RPMI8226 (cell line): ENCODE data around the gene ANXA3.
"Not testable (repeated sequence)": the region's sequence is repeated elsewhere in the genome, so short reads cannot be mapped to it uniquely, and the experiment has no call there.

Experiments used
- DNase-seq: peaks from one replicate; pipeline ENCODE4 v3.0.0-alpha.2; 2015

Gene ANXA3

GRCh38 chr4:78551420-78552351 is at the start of gene ANXA3:
Gene ANXA3 (plus strand): TSS chr4:78551770. CDS start chr4:78554474, 2,704 bp downstream.
- peak; percentile 12 for DNase-seq

DNA sequence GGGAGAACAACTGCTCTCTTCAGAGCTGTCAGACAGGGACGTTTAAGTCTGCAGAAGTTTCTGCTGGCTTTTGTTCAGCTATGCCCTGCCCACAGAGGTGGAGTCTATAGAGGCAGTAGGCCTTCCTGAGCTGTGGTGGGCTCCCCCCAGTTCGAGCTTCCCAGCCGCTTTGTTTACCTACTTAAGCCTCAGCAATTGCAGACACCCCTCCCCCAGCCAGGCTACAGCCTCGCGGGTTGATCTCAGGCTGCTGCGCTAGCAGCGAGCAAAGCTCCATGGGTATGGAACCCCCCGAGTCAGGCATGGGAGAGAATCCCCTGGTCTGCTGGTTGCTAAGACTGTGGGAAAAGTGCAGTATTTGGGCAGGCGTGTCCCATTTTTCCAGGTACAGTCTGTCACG is 45.3 kb upstream of the ANXA3 start:
- DNase-seq = not testable (repeated sequence)

- no peak for DNase-seq
Measured at GRCh38 chr4:78509043-78509442, 42.5 kb upstream of the ANXA3 start.

DNA sequence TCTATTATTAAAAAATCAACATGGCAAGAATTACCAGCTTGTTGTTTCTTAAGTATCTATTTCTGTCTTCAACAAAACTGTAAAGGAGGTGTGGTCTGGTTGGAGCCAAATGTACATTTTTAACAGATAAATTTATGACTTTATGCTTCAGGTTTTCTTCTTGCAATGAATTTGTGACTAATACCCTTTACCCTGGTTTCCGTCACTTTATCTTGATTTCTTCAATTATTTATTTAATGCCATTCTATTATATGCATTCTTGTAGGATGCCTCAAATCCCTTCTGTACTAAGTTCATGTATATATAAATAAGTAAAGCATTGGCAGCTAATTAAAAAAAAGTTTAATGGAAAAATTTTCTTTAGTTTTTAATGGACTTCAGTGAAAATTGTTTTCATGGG is 41.5 kb upstream of the ANXA3 start:
- no peak for DNase-seq

DNA sequence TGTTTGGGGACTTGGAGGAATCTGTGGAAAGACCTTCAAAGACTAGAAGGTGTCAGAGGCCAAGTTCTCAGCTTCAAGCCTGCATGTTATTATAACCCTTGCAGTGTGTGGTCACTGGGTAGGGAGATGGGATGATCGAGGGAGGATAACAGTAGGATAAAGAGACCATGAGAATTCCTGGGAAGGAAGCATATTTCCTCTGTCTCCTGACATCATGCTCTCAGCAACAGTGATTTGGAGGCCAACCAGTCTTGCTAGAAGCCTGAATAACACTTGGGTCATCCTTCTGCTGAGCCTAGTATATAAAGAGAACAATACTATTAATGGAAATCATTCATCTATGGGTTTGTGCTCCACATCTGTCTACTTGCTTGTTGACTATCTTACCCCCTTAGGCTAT is 40.9 kb upstream of the ANXA3 start:
- DNase-seq = no peak

DNA sequence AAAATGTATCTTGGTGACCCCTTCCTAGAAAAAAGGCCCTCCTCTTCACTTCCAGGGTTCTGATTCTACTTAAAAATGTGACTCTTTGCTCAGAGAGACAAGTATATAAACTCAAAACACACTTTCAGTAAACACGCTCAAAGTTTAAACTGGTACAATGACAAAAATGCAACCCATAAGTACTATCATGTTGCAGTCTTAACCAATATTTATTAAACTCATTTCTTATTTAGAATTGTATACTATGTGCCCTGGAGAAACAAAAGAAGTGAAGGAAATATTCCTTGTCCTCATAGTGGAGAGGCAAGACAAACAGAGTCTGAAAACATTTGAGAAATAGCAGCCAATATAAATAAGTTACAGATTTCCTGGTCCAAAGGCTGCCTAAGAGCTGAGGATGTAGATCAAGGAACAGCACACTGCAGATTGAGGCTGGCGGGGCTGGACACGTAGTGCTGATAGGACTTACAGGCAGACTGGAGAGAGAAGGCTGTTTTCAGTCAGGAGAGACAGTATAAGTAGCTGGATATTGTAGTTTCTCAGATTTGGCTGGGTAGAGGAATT is 39.1 kb upstream of the ANXA3 start:
- no peak for DNase-seq

DNA sequence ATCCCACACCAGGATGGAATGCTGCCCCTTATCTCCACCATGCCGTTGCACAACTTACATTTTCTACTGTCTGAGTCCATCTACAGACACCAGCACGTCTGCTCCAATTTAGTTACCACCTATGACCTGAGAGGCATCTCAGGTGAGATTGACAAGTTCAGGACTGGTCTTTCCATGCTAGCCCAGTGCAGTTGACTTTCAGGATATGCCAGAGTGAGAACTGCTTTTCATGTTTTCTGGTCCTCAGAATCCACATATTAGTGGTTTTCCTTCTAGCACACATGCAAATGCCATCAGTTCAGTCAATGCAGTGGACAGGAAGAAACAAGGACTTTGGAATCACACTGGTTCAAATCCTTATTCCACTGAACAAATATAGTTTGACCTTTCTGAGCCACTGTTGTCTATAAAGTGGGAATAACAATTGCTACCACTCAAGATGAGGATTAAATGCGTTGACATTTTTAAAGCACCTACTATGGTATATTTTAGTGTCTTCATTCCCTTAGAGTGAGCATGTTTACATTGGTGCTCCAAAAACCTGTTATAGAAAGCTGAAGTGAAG is 38.1 kb upstream of the ANXA3 start:
- DNase-seq = no peak

GRCh38 chr4:78517050-78517652 is 34.4 kb upstream of the ANXA3 start:
- peak; percentile 9 for DNase-seq

- DNase-seq = no peak
Measured at GRCh38 chr4:78518561-78518960, 33.0 kb upstream of the ANXA3 start.

- DNase-seq = no peak
Measured at GRCh38 chr4:78519962-78520361, 31.6 kb upstream of the ANXA3 start.

DNA sequence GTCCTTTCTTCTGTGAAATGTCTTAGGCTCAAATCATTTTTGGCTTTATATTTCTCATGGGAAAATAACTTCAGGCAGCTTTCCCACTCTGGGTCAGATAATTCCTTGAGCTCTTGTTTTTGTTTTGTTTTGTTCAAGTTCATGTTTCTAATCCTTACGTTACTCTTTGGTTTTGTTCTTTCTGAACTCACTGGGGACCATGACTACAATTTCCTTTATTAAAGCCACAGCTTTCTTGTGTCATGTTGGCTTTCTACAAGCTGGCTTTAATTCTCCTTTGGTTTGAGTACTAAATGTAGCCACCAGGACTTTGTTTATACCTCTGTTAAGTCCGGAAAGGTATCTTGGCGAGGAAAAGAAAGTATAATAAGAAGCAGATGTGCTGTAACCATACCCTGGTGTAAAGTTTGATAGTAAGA is 30.8 kb upstream of the ANXA3 start:
- DNase-seq = no peak

DNA sequence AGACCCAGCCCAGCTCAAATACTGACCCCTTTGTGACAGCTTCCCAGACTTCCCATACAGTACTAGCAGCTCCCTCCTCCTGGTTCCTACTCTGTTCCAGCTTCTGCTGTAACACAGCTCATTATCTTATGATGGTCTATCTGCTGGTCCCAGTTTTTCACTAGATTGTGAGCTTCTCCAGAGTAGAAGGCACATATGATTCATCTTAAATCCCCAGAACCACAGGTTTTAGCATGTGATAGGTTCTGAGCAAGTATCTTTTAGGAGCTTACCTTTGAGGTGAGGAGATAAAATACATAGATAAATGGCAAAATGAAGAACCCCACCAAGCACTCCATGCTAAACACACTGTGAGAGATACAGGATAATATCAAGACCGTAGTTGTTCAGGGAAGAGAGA is 27.6 kb upstream of the ANXA3 start:
- no peak for DNase-seq

- no peak for DNase-seq
Measured at GRCh38 chr4:78525559-78525958, 26.0 kb upstream of the ANXA3 start.

- no peak for DNase-seq
Measured at GRCh38 chr4:78527103-78527502, 24.5 kb upstream of the ANXA3 start.

DNA sequence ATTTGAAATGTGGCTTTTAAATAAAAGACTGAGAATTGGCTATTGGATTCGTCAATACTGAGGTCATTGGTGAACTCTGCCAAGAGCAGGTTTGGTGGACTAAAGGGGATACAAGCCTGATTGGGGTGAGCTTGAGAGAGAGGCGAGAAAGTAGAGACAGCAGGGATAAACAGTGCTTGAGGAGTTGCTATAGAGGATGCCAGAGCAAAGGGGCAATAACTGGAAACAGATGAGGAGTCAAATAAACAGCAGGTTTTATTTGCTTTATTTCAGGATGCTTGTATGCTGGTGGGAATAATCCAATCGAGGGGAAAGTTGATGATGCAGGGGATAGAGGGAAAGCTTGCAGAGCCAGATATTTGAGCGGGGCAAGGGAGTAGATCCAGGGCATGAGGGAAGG is 24.0 kb upstream of the ANXA3 start:
- DNase-seq = no peak

DNA sequence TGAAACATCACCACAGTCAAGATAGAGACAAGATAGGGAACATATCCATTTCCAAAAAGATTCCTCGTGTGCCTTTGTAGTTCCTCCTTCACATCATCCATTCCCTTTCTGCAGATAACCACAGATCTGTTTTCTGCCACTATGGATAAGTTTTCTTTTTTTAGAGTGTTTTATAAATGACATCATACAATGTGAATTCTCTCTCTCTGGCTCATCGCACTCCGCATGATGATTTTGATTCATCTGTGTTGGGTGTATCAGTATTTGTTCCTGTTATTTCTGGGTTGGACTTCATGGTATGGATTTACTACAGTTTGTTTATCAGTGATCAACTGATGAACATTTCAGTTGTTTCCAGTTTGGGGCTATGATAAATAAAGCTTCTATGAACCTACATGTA is 23.2 kb upstream of the ANXA3 start:
- no peak for DNase-seq

- no peak for DNase-seq
Measured at GRCh38 chr4:78529569-78530209, 21.9 kb upstream of the ANXA3 start.

DNA sequence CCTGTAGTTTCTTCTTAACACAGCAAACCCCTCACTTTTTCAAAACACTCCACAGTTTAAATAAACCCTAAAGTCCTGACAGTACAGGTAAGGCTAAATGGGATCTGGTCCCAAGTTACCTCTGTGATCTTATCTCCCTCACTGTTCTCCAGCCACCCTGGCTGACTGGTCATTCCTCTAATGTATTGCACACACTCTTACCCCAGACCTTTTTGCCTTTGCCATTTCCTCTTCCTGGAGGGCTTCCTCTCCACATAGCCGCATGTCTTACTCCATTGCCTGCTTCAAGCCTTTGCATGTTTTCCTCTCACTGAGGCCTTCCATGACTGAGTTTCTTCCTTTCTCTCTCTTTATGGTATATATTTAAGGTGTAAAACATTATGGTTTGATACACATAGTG is 19.5 kb upstream of the ANXA3 start:
- DNase-seq = no peak

- no peak for DNase-seq
Measured at GRCh38 chr4:78533854-78534253, 17.7 kb upstream of the ANXA3 start.

DNA sequence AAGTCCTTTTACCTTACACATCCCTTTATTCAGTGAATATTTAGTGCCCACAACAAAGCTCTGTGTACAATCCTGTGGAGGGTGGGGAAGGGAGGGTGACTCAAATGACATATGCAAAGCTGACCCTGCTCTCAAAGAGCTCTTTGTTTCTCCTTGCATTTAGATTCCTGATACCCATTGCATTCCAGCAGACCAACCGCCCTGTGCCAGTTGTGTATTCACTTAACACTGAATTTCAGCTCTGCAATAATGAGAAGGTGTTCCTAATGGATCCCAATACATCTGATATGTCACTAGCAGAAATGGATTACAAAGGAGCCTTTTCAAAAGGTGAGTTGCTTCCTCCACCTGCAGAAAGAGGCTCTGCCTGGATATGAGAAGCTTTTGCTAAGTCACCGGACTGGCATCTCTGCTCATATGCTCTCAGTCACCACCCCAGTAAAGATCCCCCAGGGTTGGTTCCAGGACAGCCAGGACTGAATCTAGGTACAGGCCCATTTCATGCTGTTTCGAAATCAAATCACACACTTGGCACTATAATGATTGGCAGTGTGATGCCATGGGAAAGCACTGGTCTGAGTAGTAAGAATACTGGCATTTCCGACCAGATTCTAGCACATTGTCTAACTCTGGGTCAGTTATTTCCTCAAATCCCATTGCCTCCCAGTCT is 17.1 kb upstream of the ANXA3 start:
- no peak for DNase-seq

DNA sequence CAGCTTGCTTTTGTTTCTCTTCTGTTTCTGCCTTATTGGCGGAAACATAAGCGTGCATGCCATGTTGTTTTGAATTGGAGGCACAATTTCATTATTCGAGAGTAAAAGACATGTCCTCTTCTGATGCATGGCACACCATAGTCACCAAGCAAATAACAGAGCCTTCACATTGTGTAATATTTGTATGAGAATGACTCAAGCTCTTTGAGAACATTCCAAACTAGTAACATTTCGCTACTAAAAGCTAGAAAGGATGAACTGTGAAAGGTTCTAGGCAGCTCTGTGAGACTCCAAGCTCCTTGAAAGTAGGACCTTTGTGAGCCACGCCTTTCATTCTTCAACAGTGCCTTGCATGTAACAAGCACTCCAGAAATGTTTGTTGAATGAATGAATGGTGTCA is 9.2 kb upstream of the ANXA3 start:
- DNase-seq = no peak

DNA sequence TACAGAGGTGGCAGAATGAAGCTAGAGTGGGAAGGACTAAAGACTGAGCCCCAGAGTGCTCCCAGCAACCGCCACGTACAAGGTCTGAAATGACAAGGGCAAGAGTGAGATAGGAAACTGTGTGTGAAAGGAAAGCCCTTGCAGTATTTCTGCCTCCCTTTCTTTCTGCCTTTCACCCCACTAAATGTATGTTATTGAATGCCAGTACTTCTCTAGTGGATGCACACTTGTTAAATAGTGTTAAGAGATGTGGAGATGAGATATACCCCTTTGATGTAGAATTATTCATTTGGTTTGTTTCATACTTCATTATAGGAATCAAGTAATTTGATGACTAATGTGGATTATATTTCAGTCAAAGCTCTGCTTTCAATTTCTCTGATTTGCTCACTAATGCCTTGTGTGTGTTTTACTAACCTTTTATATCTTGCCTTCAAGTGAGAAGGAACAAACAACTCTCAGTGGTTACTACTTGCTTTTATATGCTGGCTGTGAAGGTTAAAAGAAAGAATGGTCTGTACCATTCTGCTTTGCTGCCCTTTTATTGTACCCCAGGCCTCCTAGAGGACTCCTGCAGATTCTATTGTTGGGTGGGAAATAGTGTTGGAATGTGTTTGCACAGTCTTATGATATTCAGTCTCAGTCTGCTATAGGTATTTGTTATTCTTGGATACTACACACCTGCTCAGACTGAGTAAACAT is 8.0 kb upstream of the ANXA3 start:
- no peak for DNase-seq
